SK-N-SH (cell line): ENCODE measurements around the gene ZBTB47. TPM values are rescaled to one million over a fixed set of nuclear protein-coding genes. Genes with fewer than 3 reads are reported as not detected.

Source experiments
- CTCF ChIA-PET: fragments of 300-600, 350-600 bp; formaldehyde crosslinking; extraction: SDS; loops from one replicate; lab custom pipeline; 2021; lab: Yijun Ruan, JAX
- POLR2A ChIA-PET: fragments of 350-600 bp; sonication (Branson Sonifier 250); formaldehyde crosslinking; extraction: SDS; loops from one replicate; lab custom pipeline; 2020; ENCODE audit warnings: antibody characterized with exemption, inconsistent platforms; lab: Yijun Ruan, JAX
- DNase-seq: peaks from one replicate; pipeline ENCODE4 v3.0.0; 2012
- H2AFZ ChIP-seq: fragments of 200-600 bp; sonication (generic); 2 replicates; pipeline ENCODE4 v1.8.1; 2016; ENCODE audit warnings: antibody characterized with exemption, mild to moderate bottlenecking, low read depth
- H3F3A ChIP-seq: fragments of 200-600 bp; sonication (generic); replicated peaks from 2 replicates; pipeline ENCODE3; 2016; ENCODE audit warnings: antibody characterized with exemption, mild to moderate bottlenecking; ENCODE audit not compliant: insufficient read depth
- H3K27ac ChIP-seq, 2 experiments: fragments of 200-500 bp in 1 of 2; fragments of 200-600 bp in 1 of 2; sonication (Bioruptor generic) in 1 of 2; sonication (generic), shearing (Covaris generic) in 1 of 2; 2 replicates each; pipeline versions ENCODE4 v1.5.1 to v1.6.1; 2014 to 2016; ENCODE audit warnings: low read depth in 2 of 2, inconsistent platforms in 1 of 2, low read length in 1 of 2, mild to moderate bottlenecking in 1 of 2, mixed read lengths in 1 of 2
- H3K27me3 ChIP-seq: fragments of 200-600 bp; sonication (generic), shearing (Covaris generic); 2 replicates; pipeline ENCODE4 v1.6.1; 2016; ENCODE audit warnings: mixed run types; ENCODE audit not compliant: insufficient read depth
- H3K36me3 ChIP-seq, 2 experiments: fragments of 200-500 bp in 1 of 2; fragments of 200-600 bp in 1 of 2; sonication (Bioruptor generic) in 1 of 2; sonication (generic) in 1 of 2; replicated peaks in 1 of 2; 2 replicates each; pipeline versions ENCODE3 to v1.5.1; 2014 to 2016; ENCODE audit warnings: low read length in 1 of 2, mild to moderate bottlenecking in 1 of 2; ENCODE audit not compliant: insufficient read depth in 2 of 2, control insufficient read depth in 1 of 2
- H3K4me1 ChIP-seq, 2 experiments: fragments of 200-500 bp in 1 of 2; fragments of 200-600 bp in 1 of 2; sonication (Bioruptor generic) in 1 of 2; sonication (generic), shearing (Covaris generic) in 1 of 2; 2 replicates each; pipeline versions ENCODE4 v1.5.1 to v1.6.1; 2014 to 2016; ENCODE audit warnings: low read depth in 1 of 2, low read length in 1 of 2, mixed run types in 1 of 2; ENCODE audit not compliant: insufficient read depth in 2 of 2, control insufficient read depth in 1 of 2
- H3K4me2 ChIP-seq: fragments of 200-600 bp; sonication (generic), shearing (Covaris generic); 2 replicates; pipeline ENCODE4 v1.6.1; 2017; ENCODE audit warnings: mixed run types
- H3K4me3 ChIP-seq, 2 experiments: fragments of 200-500 bp in 1 of 2; fragments of 200-600 bp in 1 of 2; sonication (Bioruptor generic) in 1 of 2; sonication (generic), shearing (Covaris generic) in 1 of 2; 2 replicates each; pipeline versions ENCODE4 v1.5.1 to v1.8.1; 2014 to 2016; ENCODE audit warnings: low read depth in 2 of 2, inconsistent platforms in 1 of 2, low read length in 1 of 2, mild to moderate bottlenecking in 1 of 2, mixed read lengths in 1 of 2, moderate library complexity in 1 of 2
- H3K79me2 ChIP-seq: fragments of 200-600 bp; sonication (generic); 2 replicates; pipeline ENCODE4 v1.8.1; 2017; ENCODE audit warnings: mild to moderate bottlenecking; ENCODE audit not compliant: insufficient read depth
- H3K9ac ChIP-seq: fragments of 200-600 bp; sonication (generic); 2 replicates; pipeline ENCODE4 v1.6.1; 2017; ENCODE audit warnings: mixed run types
- H3K9me2 ChIP-seq: fragments of 200-600 bp; sonication (generic); 2 replicates; pipeline ENCODE4 v1.6.1; 2017; ENCODE audit warnings: mixed run types
- H3K9me3 ChIP-seq: fragments of 200-600 bp; sonication (generic); 2 replicates; pipeline ENCODE4 v1.6.1; 2017; ENCODE audit warnings: mixed run types, mild to moderate bottlenecking, moderate library complexity
- H4K20me1 ChIP-seq: fragments of 200-600 bp; sonication (generic); 2 replicates; pipeline ENCODE4 v1.6.1; 2017; ENCODE audit warnings: mild to moderate bottlenecking, mixed run types; ENCODE audit not compliant: insufficient read depth
- CHD2 ChIP-seq: fragments of 150-350 bp; IDR thresholded peaks from 2 replicates; pipeline ENCODE4 v1.6.1; 2018; ENCODE audit warnings: low read length; ENCODE audit not compliant: partially characterized antibody
- ELF1 ChIP-seq: IDR thresholded peaks from 2 replicates; pipeline ENCODE4 v1.4.0; 2012
- FOSL2 ChIP-seq: IDR thresholded peaks from 2 replicates; pipeline ENCODE4 v1.4.0; 2012; ENCODE audit warnings: low read depth, mild to moderate bottlenecking, moderate library complexity, borderline replicate concordance
- GABPA ChIP-seq: IDR thresholded peaks from 2 replicates; pipeline ENCODE4 v1.4.0; 2012; ENCODE audit warnings: low read depth, mild to moderate bottlenecking
- JUND ChIP-seq: IDR thresholded peaks from 2 replicates; pipeline ENCODE4 v1.4.0; 2012
- NFIC ChIP-seq: IDR thresholded peaks from 2 replicates; pipeline ENCODE4 v1.4.0; 2012; ENCODE audit warnings: borderline replicate concordance
- RFX5 ChIP-seq: IDR thresholded peaks from 2 replicates; pipeline ENCODE4 v1.6.1; 2012; ENCODE audit warnings: mild to moderate bottlenecking, improper control_type of control experiment, low read length
- RXRA ChIP-seq: IDR thresholded peaks from 2 replicates; pipeline ENCODE4 v1.4.0; 2012; ENCODE audit warnings: low read depth, mild to moderate bottlenecking, borderline replicate concordance
- SIN3A ChIP-seq: IDR thresholded peaks from 2 replicates; pipeline ENCODE4 v1.6.1; 2012; ENCODE audit warnings: low read depth, mild to moderate bottlenecking, low read length, moderate library complexity, borderline replicate concordance
- SMC3 ChIP-seq: IDR thresholded peaks from 2 replicates; pipeline ENCODE4 v1.6.1; 2012; ENCODE audit warnings: low read depth, low read length, improper control_type of control experiment
- TAF1 ChIP-seq: IDR thresholded peaks from 2 replicates; pipeline ENCODE4 v1.6.1; 2012; ENCODE audit warnings: low read depth, mild to moderate bottlenecking, low read length, moderate library complexity, borderline replicate concordance
- TCF12 ChIP-seq: IDR thresholded peaks from 2 replicates; pipeline ENCODE4 v1.4.0; 2012
- WGBS: methylation state at CpG from one replicate; pipeline ENCODE4 v1.1.6; 2017; ENCODE audit warnings: low lambda C conversion rate; 5-methylcytosine and 5-hydroxymethylcytosine counted together
- polyA plus RNA-seq, 3 experiments: library from polyadenylated mRNA; depleted of rRNA; stranded (reverse); fragments of >200 nt; gene quantifications; 2 replicates each; pipeline ENCODE4 v1.2.3, GENCODE V29; 2012
- TF ChIP-seq, protein P1 (sequence below): fragments of 200-600 bp; sonication (generic); IDR thresholded peaks from 2 replicates; pipeline ENCODE4 v1.6.1; 2017; ENCODE audit warnings: antibody characterized with exemption, mild to moderate bottlenecking, moderate library complexity

ZBTB47 gene
- polyA plus RNA-seq, 1 of the 3 experiments (the other 2 are of a cell fraction), result 9.9 TPM

DNA sequence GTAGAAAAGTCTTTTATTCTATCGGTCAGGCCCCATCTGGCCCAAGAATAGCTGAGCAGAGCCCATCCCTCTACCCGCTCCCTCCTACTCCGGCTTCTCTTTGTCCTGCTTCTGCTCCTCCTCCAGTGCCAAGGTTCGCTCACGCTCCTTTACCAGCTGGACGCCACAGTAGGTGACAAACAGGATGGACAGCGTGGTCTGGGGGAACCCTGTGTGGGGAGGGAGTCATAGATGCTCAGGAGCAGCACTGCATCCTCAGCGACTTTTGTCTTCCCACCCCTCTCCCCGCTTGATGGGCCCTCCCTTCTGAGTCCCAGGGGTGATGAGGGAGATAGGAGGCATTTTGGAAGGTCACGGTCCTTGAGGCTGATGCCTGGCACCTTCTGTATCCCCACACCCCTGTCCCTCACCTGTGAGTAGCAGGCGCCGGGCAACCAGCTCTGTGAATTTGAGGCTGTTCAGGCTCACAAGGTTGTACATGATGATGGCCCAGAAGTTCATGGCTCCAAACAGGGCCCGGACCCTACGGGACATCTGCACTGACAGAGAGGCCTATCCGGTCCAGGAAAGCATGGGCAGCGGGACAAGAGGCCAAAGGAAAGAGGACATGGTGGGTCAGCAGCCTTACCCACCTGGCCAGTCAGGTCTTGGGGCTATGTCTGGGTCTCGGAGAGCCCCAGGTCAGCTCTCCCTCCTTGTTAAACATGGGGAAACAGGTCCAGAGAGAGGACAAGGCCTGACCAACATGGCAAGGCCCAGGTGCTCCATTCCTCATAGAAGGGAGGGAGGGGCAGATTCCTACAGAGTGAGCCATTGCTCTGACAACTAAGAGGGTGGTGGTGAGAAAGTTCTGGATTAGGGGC lies 39.4 kb downstream of the ZBTB47 start (continued):
- TF ChIP-seq FOSL2 (no peak), RXRA (no peak)

DNA sequence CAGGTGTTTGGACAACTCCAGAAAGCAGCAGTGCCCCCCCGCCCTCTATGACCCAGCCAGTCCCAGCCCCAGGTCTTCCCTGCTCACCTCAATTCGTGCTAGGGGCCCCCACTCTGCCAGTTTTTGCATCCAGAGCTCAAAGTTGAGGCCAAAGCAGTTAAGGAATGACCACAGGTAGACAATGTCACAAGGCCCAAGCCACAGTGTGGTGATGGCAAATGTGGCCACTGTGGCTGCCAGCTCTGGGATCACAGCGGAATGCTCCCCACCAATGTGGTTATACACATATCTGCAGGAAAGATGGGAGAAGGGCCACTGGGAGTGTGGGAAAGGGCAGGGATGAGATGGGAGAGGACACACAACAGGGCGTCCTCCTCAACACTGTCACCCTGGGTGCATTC lies 40.0 kb downstream of the ZBTB47 start:
- Histone ChIP-seq H2AFZ (no peak overlapping the region), H3K27me3 (no peaks in the 10 kb centered on the region; the same call in 1 of the 2 replicates), H3K9ac (no peak overlapping the region), H3K4me3 (no peak overlapping the region), H3K9me2 (no peaks in the 10 kb centered on the region), H3K4me1 (no peaks in the 10 kb centered on the region), H3K4me2 (no peak overlapping the region), H3K9me3 (no peaks in the 10 kb centered on the region), H3K36me3 (no peaks in the 10 kb centered on the region), H4K20me1 (no peaks in the 10 kb centered on the region), H3K27ac (no peak overlapping the region), H3F3A (no peaks in the 10 kb centered on the region), H3K79me2 (no peaks in the 10 kb centered on the region)
- no peak for DNase-seq
- POLR2A ChIA-PET, result no interaction called here
- CTCF ChIA-PET, result no interaction called here
- WGBS, result 39% methylated on average over 3 of the region's 4 CpGs
- TF ChIP-seq CHD2, result no peak
- no peak for TF ChIP-seq JUND
- no peak for TF ChIP-seq SIN3A
- no peak for TF ChIP-seq TCF12
- TF ChIP-seq, protein P1, sequence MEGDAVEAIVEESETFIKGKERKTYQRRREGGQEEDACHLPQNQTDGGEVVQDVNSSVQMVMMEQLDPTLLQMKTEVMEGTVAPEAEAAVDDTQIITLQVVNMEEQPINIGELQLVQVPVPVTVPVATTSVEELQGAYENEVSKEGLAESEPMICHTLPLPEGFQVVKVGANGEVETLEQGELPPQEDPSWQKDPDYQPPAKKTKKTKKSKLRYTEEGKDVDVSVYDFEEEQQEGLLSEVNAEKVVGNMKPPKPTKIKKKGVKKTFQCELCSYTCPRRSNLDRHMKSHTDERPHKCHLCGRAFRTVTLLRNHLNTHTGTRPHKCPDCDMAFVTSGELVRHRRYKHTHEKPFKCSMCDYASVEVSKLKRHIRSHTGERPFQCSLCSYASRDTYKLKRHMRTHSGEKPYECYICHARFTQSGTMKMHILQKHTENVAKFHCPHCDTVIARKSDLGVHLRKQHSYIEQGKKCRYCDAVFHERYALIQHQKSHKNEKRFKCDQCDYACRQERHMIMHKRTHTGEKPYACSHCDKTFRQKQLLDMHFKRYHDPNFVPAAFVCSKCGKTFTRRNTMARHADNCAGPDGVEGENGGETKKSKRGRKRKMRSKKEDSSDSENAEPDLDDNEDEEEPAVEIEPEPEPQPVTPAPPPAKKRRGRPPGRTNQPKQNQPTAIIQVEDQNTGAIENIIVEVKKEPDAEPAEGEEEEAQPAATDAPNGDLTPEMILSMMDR, result no peak

DNA sequence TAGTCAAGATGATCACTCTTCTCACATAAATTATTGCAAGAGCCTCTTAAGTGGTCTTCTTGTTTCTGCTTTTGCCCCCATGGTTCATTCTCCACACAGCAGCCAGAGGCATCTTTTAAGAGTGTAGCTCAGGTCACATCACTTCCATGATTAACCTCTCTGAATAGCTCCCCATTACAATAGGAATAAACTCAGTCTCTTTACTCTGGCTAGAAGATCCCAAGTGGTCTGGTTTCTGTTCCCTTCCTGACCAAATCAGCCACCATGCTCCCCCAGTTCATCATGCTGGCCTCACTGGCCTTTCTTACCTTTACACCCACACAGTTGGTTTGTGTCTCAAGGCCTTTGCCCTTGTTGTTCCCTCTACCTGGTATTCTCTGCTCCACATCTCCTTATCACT lies 40.9 kb downstream of the ZBTB47 start:
- Histone ChIP-seq H3F3A (no peaks in the 10 kb centered on the region), H3K9me3 (no peaks in the 10 kb centered on the region), H3K4me1 (no peaks in the 10 kb centered on the region), H3K9ac (no peak overlapping the region), H3K79me2 (no peaks in the 10 kb centered on the region), H3K36me3 (no peaks in the 10 kb centered on the region), H3K4me3 (no peak overlapping the region), H2AFZ (no peak overlapping the region), H3K27ac (no peak overlapping the region), H3K4me2 (no peak overlapping the region), H3K9me2 (no peaks in the 10 kb centered on the region), H4K20me1 (no peaks in the 10 kb centered on the region), H3K27me3 (no peaks in the 10 kb centered on the region; the same call in 1 of the 2 replicates)
- CTCF ChIA-PET, result no interaction called here
- POLR2A ChIA-PET, result no interaction called here
- TF ChIP-seq RFX5 (no peak), GABPA (no peak), SMC3 (no peak), TAF1 (no peak), SIN3A (no peak), ELF1 (no peak), NFIC (no peak)
- no peak for DNase-seq
